PC-3 (cell line): Measurements from ENCODE around the gene C1orf159. TPM values are rescaled to one million over a fixed set of nuclear protein-coding genes. Genes with fewer than 3 reads are reported as not detected.

Source experiments
- ATAC-seq: fragments of 200-7000 bp; cut with Tn5 transposase; 2 replicates; pipeline ENCODE4 v1.9.1; 2020; ENCODE audit warnings: mild to moderate bottlenecking, moderate library complexity
- BruUV-seq: library from RNA; stranded (reverse); fragments of 400-500 nt; replicated peaks from 2 replicates; lab custom pipeline; 2021; lab: Mats Ljungman, UMichigan
- CTCF ChIA-PET: fragments of 300-600 bp; sonication (Branson Sonifier 250); formaldehyde crosslinking; loops from one replicate; lab custom pipeline; 2022; ENCODE audit warnings: antibody characterized with exemption; lab: Charles Lee
- POLR2A ChIA-PET: fragments of 300-600 bp; sonication (Branson Sonifier 250); formaldehyde crosslinking; loops from one replicate; lab custom pipeline; 2022; ENCODE audit warnings: antibody characterized with exemption; ENCODE audit not compliant: unreplicated experiment; lab: Charles Lee
- DNase-seq: peaks from one replicate; pipeline ENCODE4 v3.0.0-alpha.2; 2015
- H2AFZ ChIP-seq: fragments of 300-600 bp; sonication (generic); 2 replicates; pipeline ENCODE4 v1.6.0; 2016; ENCODE audit warnings: antibody characterized with exemption, low read length
- H3F3A ChIP-seq: fragments of 300-600 bp; sonication (generic); one replicate; pipeline ENCODE4 v1.6.0; 2017; ENCODE audit warnings: antibody characterized with exemption, low read length, control low read depth, mild to moderate bottlenecking; ENCODE audit not compliant: unreplicated experiment
- H3K27ac ChIP-seq: fragments of 300-600 bp; sonication (generic); 2 replicates; pipeline ENCODE4 v1.5.1; 2016; ENCODE audit warnings: mild to moderate bottlenecking, low read length
- H3K27me3 ChIP-seq: fragments of 300-600 bp; sonication (generic); 2 replicates; pipeline ENCODE4 v1.6.1; 2016; ENCODE audit warnings: low read length, mixed read lengths
- H3K36me3 ChIP-seq: fragments of 300-600 bp; sonication (generic); 2 replicates; pipeline ENCODE4 v1.6.1; 2016; ENCODE audit warnings: low read depth, mixed run types, low read length, mixed read lengths
- H3K4me1 ChIP-seq: fragments of 300-600 bp; sonication (generic); 2 replicates; pipeline ENCODE4 v1.5.1; 2016; ENCODE audit warnings: low read length; ENCODE audit not compliant: insufficient read depth
- H3K4me2 ChIP-seq: fragments of 300-600 bp; sonication (generic); 2 replicates; pipeline ENCODE4 v1.6.0; 2016; ENCODE audit warnings: low read length
- H3K4me3 ChIP-seq: fragments of 300-600 bp; sonication (generic); 2 replicates; pipeline ENCODE4 v1.5.1; 2016; ENCODE audit warnings: mild to moderate bottlenecking, low read length, mixed read lengths
- H3K79me2 ChIP-seq: fragments of 300-600 bp; sonication (generic); 2 replicates; pipeline ENCODE4 v1.6.1; 2017; ENCODE audit warnings: low read length, mixed read lengths
- H3K9ac ChIP-seq: fragments of 300-600 bp; sonication (generic); 2 replicates; pipeline ENCODE4 v1.6.0; 2016; ENCODE audit warnings: mild to moderate bottlenecking, low read length
- H3K9me2 ChIP-seq: fragments of 300-600 bp; sonication (generic); replicated peaks from 2 replicates; pipeline ENCODE4 v1.6.1; 2016; ENCODE audit warnings: mixed run types, low read length, mixed read lengths
- H3K9me3 ChIP-seq: fragments of 300-600 bp; sonication (generic); 2 replicates; pipeline ENCODE4 v1.6.1; 2016; ENCODE audit warnings: low read length, mixed read lengths
- H4K20me1 ChIP-seq: fragments of 300-600 bp; sonication (generic); 2 replicates; pipeline ENCODE4 v1.6.1; 2016; ENCODE audit warnings: low read length, mixed read lengths
- CTCF ChIP-seq: fragments of 300-600 bp; sonication (generic); conservative IDR thresholded peaks from 2 replicates; pipeline ENCODE4 v1.5.1; 2017; ENCODE audit warnings: antibody characterized with exemption, low read depth, mild to moderate bottlenecking, low read length
- EZH2 ChIP-seq: fragments of 300-600 bp; sonication (generic); IDR thresholded peaks from one replicate; pipeline ENCODE4 v1.6.1; 2017; ENCODE audit warnings: antibody characterized with exemption, mild to moderate bottlenecking, low read length; ENCODE audit not compliant: unreplicated experiment
- EZH2phosphoT487 ChIP-seq: fragments of 300-600 bp; sonication (generic); IDR thresholded peaks from 2 replicates; pipeline ENCODE4 v1.6.1; 2018; ENCODE audit warnings: mild to moderate bottlenecking, antibody characterized with exemption, low read length, borderline replicate concordance
- intact Hi-C: fragments of 100-400 bp; cut with micrococcal nuclease; formaldehyde crosslinking; loops from 2 replicates; pipeline ENCODE4 v1.9.0; 2023
- total RNA-seq: library from RNA; depleted of rRNA; stranded (reverse); fragments of >200 nt; gene quantifications from 2 replicates; pipeline ENCODE4 v1.2.3, GENCODE V29; 2014

C1orf159 gene
- total RNA-seq, 1 experiment from 2014 or later, result 78.0 TPM

- BruUV-seq, result no TSS peak
- TF ChIP-seq EZH2 (no peak), CTCF (no peak), EZH2phosphoT487 (no peak)
- Histone ChIP-seq H3K9ac (no peak overlapping the region), H4K20me1 (no peaks in the 10 kb centered on the region), H3F3A (no peaks in the 10 kb centered on the region), H3K4me2 (no peak overlapping the region), H3K79me2 (no peaks in the 10 kb centered on the region), H3K9me3 (no peaks in the 10 kb centered on the region), H3K27me3 (no peaks in the 10 kb centered on the region), H3K4me1 (peaks cover 5% of the 10 kb centered on the region; the same call in 1 of the 2 replicates), H2AFZ (no peak overlapping the region), H3K27ac (no peak overlapping the region), H3K4me3 (no peak overlapping the region), H3K36me3 (no peaks in the 10 kb centered on the region), H3K9me2 (no peaks in the 10 kb centered on the region)
- ChIA-PET POLR2A (no interaction called here), CTCF (interaction anchor here (0.6 kb wide), 1 partner anchor 136 kb away, joined by 3 read pairs; no protein-coding TSS in a partner anchor)
- intact Hi-C loops, result no loop called here
- DNase-seq (no peak), ATAC-seq (no peak)
Observed at GRCh38 chr1:1130206-1131120, 14.6 kb upstream of the C1orf159 start.

DNA sequence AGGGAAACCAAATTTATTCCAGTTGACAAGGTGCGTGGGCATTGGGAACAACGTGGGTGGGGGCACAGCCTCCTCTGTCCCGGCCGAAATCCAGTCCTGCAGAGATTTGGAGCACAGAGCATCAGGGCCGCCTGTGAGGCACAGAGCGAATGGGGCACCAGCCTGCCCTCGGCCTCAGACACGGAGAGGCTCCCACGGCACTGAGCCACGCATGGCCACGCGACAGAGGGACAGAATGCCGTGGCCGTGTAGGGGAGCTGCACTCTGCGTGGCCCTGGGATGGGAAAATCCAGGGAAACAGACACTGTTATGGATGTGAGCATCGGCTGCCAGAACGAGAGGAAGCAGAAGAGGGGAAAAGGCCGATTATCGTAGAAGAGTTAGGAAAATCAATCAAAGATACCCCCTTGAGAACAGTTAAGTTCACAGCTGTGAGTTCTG lies 13.5 kb upstream of the C1orf159 start:
- H3K9ac ChIP-seq, result no peak overlapping the region
- no peak overlapping the region for H3K4me2 ChIP-seq
- ChIA-PET CTCF (no interaction called here), POLR2A (no interaction called here)
- no peaks in the 10 kb centered on the region for H4K20me1 ChIP-seq
- no peak overlapping the region for H3K27ac ChIP-seq
- no peak for TF ChIP-seq EZH2
- TF ChIP-seq CTCF, result no peak
- no peaks in the 10 kb centered on the region for H3K9me3 ChIP-seq
- H3K9me2 ChIP-seq, result no peaks in the 10 kb centered on the region
- H3K4me1 ChIP-seq, result peaks cover 13% of the 10 kb centered on the region
- no TSS peak for BruUV-seq
- intact Hi-C loops, result no loop called here
- H3K36me3 ChIP-seq, result no peaks in the 10 kb centered on the region
- no peak for ATAC-seq
- no peak overlapping the region for H3K4me3 ChIP-seq
- H3K27me3 ChIP-seq, result no peaks in the 10 kb centered on the region
- H2AFZ ChIP-seq, result no peak overlapping the region
- DNase-seq, result no peak
- H3F3A ChIP-seq, result no peaks in the 10 kb centered on the region
- H3K79me2 ChIP-seq, result no peaks in the 10 kb centered on the region
